H1 (cell line): ENCODE data around the gene CLEC2B.

Experiments
- ATF3 ChIP-seq: IDR thresholded peaks from 2 replicates; pipeline ENCODE4 v1.6.1; 2011; ENCODE audit warnings: low read depth, mild to moderate bottlenecking, low read length; ENCODE audit not compliant: insufficient read depth
- CREB1 ChIP-seq: IDR thresholded peaks from 2 replicates; pipeline ENCODE4 v1.6.1; 2012; ENCODE audit warnings: inconsistent platforms
- EZH2 ChIP-seq: fragments of 200-600 bp; sonication (generic); IDR thresholded peaks from 2 replicates; pipeline ENCODE4 v1.7.1; 2012; ENCODE audit warnings: low read depth, mild to moderate bottlenecking, moderate library complexity, low read length, inconsistent platforms; ENCODE audit not compliant: severe bottlenecking
- FOSL1 ChIP-seq: IDR thresholded peaks from 2 replicates; pipeline ENCODE4 v1.6.1; 2011; ENCODE audit warnings: mild to moderate bottlenecking, low read depth, low read length, moderate library complexity; ENCODE audit not compliant: insufficient read depth
- JUN ChIP-seq: IDR thresholded peaks from 2 replicates; pipeline ENCODE4 v1.6.1; 2011; ENCODE audit warnings: low read depth, mild to moderate bottlenecking, improper control_type of control experiment, low read length
- PHF8 ChIP-seq: fragments of 200-600 bp; sonication (generic); conservative IDR thresholded peaks from 2 replicates; pipeline ENCODE4 v1.7.1; 2012; ENCODE audit warnings: low read depth, mild to moderate bottlenecking, inconsistent platforms, low read length, moderate library complexity
- POLR2A ChIP-seq, 2 experiments: IDR thresholded peaks; 1 replicate in 1 of 2; 2 replicates in 1 of 2; pipeline ENCODE4 v1.6.1; 2011; ENCODE audit warnings: low read depth in 2 of 2, low read length in 2 of 2, mild to moderate bottlenecking in 2 of 2; ENCODE audit errors: control extremely low read depth in 1 of 2
- POLR2AphosphoS5 ChIP-seq: IDR thresholded peaks from 2 replicates; pipeline ENCODE4 v1.6.1; 2011; ENCODE audit warnings: low read depth, low read length
- RBBP5 ChIP-seq: IDR thresholded peaks from 2 replicates; pipeline ENCODE4 v1.7.1; 2012; ENCODE audit warnings: low read depth, mild to moderate bottlenecking, inconsistent platforms, low read length, moderate library complexity, borderline replicate concordance
- YY1 ChIP-seq: IDR thresholded peaks from 2 replicates; pipeline ENCODE4 v1.6.1; 2011; ENCODE audit warnings: low read depth, mild to moderate bottlenecking, low read length
- TF ChIP-seq, protein P1 (sequence below), 3 experiments: IDR thresholded peaks; 1 replicate in 2 of 3; 2 replicates in 1 of 3; pipeline versions ENCODE4 v1.5.1 to v1.6.1; 2011; ENCODE audit warnings: low read length in 3 of 3, mild to moderate bottlenecking in 3 of 3, inconsistent platforms in 2 of 3, low read depth in 1 of 3, moderate library complexity in 1 of 3; ENCODE audit not compliant: insufficient read depth in 1 of 3; ENCODE audit errors: control extremely low read depth in 1 of 3

DNA sequence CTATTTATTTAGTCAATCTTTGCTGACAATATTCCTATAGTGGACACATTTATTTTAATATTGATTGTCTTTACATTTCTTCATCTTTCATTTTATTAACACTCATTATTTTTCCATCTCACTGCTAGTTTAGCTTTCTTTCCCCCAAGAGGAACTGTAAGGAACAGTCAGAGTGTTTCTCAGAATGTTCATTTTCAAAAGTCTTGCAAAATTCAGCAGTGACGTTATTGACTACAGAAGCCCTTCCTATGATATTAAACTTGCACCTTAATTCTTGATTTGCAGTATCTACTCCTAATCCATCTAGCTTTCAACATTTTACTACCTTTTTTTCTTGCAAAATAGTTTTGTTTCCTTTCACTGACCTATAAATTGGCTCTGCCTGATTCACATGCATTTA lies 13.0 kb downstream of the CLEC2B start:
- TF ChIP-seq, protein P1, sequence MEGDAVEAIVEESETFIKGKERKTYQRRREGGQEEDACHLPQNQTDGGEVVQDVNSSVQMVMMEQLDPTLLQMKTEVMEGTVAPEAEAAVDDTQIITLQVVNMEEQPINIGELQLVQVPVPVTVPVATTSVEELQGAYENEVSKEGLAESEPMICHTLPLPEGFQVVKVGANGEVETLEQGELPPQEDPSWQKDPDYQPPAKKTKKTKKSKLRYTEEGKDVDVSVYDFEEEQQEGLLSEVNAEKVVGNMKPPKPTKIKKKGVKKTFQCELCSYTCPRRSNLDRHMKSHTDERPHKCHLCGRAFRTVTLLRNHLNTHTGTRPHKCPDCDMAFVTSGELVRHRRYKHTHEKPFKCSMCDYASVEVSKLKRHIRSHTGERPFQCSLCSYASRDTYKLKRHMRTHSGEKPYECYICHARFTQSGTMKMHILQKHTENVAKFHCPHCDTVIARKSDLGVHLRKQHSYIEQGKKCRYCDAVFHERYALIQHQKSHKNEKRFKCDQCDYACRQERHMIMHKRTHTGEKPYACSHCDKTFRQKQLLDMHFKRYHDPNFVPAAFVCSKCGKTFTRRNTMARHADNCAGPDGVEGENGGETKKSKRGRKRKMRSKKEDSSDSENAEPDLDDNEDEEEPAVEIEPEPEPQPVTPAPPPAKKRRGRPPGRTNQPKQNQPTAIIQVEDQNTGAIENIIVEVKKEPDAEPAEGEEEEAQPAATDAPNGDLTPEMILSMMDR (IDR thresholded peaks at IDR 0.05; ENCODE audit: control extremely low read depth in 1 of 3, insufficient read depth in 1 of 3, low read depth in 1 of 3, low read length in 3 of 3), result no peak
- TF ChIP-seq ATF3, result no peak
- no peak for TF ChIP-seq POLR2A (IDR thresholded peaks at IDR 0.05; ENCODE audit: control extremely low read depth in 1 of 2, low read depth in 2 of 2, low read length in 2 of 2)
- TF ChIP-seq YY1, result no peak
- TF ChIP-seq POLR2AphosphoS5, result no peak
- no peak for TF ChIP-seq JUN
- TF ChIP-seq CREB1, result no peak
- no peak for TF ChIP-seq FOSL1
- TF ChIP-seq RBBP5, result no peak
- TF ChIP-seq EZH2, result no peak
- TF ChIP-seq PHF8, result no peak
